ENCODE measurements around the gene FAM107B.

- no peak for TF ChIP-seq TCF4 (CRISPR knock-in tag; IDR thresholded peaks at IDR 0.05; ENCODE audit: borderline replicate concordance)
- TF ChIP-seq RARB (CRISPR knock-in tag; IDR thresholded peaks at IDR 0.05), result no peak
- no peak for TF ChIP-seq BACH2 (CRISPR knock-in tag; IDR thresholded peaks at IDR 0.05; ENCODE audit: borderline replicate concordance)
Observed at GRCh38 chr10:14728346-14728745, 46.4 kb downstream of the FAM107B start.

Measured in SK-N-SH treated with all-trans-retinoic acid at 6 μM for 48 hours (cell line).